DND-41 (cell line): Measurements from ENCODE around the gene HEG1.

Experiments
- ATAC-seq: fragments of 200-7000 bp; cut with Tn5 transposase; 3 replicates; pipeline ENCODE4 v1.9.1; 2021; ENCODE audit warnings: low read depth; ENCODE audit not compliant: insufficient read depth
- DNase-seq: peaks from one replicate; pipeline ENCODE4 v3.0.0-alpha.2; 2020
- H2AFZ ChIP-seq: 2 replicates; pipeline ENCODE4 v1.6.0; 2012; ENCODE audit warnings: low read depth, low read length
- H3K27ac ChIP-seq: 2 replicates; pipeline ENCODE4 v1.5.1; 2012; ENCODE audit warnings: low read length, inconsistent platforms
- H3K27me3 ChIP-seq: fragments of 200-600 bp; sonication (generic); 2 replicates; pipeline ENCODE4 v1.6.0; 2012; ENCODE audit warnings: low read length, mild to moderate bottlenecking, inconsistent platforms; ENCODE audit not compliant: insufficient read depth, poor library complexity
- H3K36me3 ChIP-seq: 2 replicates; pipeline ENCODE4 v1.5.1; 2012; ENCODE audit warnings: low read length, inconsistent platforms; ENCODE audit not compliant: insufficient read depth
- H3K4me1 ChIP-seq: 2 replicates; pipeline ENCODE4 v1.5.1; 2012; ENCODE audit warnings: mild to moderate bottlenecking, low read length; ENCODE audit not compliant: insufficient read depth
- H3K4me2 ChIP-seq: 2 replicates; pipeline ENCODE4 v1.6.0; 2012; ENCODE audit warnings: mild to moderate bottlenecking, moderate library complexity, low read length, inconsistent platforms; ENCODE audit not compliant: insufficient read depth
- H3K4me3 ChIP-seq, 2 experiments: fragments of 200-600 bp in 1 of 2; shearing (Covaris generic) in 1 of 2; 2 replicates each; pipeline ENCODE4 v1.5.1; 2012 to 2016; ENCODE audit warnings: inconsistent platforms in 2 of 2, low read length in 2 of 2, mild to moderate bottlenecking in 2 of 2, low read depth in 1 of 2, moderate library complexity in 1 of 2
- H3K79me2 ChIP-seq: 2 replicates; pipeline ENCODE4 v1.6.0; 2012; ENCODE audit warnings: low read length, inconsistent platforms; ENCODE audit not compliant: insufficient read depth
- H3K9ac ChIP-seq: 2 replicates; pipeline ENCODE4 v1.6.0; 2012; ENCODE audit warnings: low read depth, mild to moderate bottlenecking, inconsistent platforms, low read length, moderate library complexity
- H3K9me3 ChIP-seq: 2 replicates; pipeline ENCODE4 v1.5.1; 2012; ENCODE audit warnings: low read length, moderate library complexity, mild to moderate bottlenecking, inconsistent platforms; ENCODE audit not compliant: insufficient read depth, severe bottlenecking
- H4K20me1 ChIP-seq: 2 replicates; pipeline ENCODE4 v1.6.0; 2012; ENCODE audit warnings: low read length; ENCODE audit not compliant: insufficient read depth
- EZH2 ChIP-seq: IDR thresholded peaks from 3 replicates; pipeline ENCODE4 v1.6.1; 2012; ENCODE audit warnings: borderline replicate concordance, low read depth, mild to moderate bottlenecking, moderate library complexity, low read length, inconsistent platforms; ENCODE audit not compliant: severe bottlenecking
- TF ChIP-seq, protein P1 (sequence below): IDR thresholded peaks from 2 replicates; pipeline ENCODE4 v1.5.1; 2012; ENCODE audit warnings: borderline replicate concordance, low read length, moderate library complexity, mild to moderate bottlenecking; ENCODE audit not compliant: poor library complexity, severe bottlenecking; ENCODE audit errors: extremely low read depth

Gene HEG1

DNA sequence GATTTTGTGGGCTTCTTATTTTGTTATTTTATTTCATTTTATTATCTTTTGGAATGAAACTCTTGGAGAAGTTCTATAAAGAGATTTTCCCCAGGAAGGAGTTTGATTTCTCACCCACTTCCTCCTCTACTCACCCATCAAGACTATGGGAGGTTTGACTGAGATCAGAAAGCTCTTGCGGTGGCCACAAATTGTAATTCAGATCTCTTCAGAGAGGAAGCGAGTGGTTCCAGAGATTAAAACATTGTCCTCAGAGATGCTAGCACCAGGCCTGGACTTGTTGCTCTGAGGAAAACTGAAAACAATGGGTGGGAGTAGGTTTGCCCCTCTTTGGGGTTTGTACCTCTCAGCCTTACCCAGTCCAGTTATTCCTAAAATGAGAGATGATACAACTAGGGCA, 113.2 kb downstream of the HEG1 start:
- Histone ChIP-seq H3K4me2 (no peak overlapping the region), H3K9ac (no peak overlapping the region), H3K4me3 (no peak overlapping the region), H2AFZ (no peak overlapping the region), H3K27me3 (no peaks in the 10 kb centered on the region), H3K9me3 (no peaks in the 10 kb centered on the region), H3K36me3 (no peaks in the 10 kb centered on the region), H3K4me1 (no peaks in the 10 kb centered on the region), H3K79me2 (no peaks in the 10 kb centered on the region), H4K20me1 (no peaks in the 10 kb centered on the region), H3K27ac (no peak overlapping the region)
- ATAC-seq (no peak), DNase-seq (no peak)
- TF ChIP-seq, protein P1, sequence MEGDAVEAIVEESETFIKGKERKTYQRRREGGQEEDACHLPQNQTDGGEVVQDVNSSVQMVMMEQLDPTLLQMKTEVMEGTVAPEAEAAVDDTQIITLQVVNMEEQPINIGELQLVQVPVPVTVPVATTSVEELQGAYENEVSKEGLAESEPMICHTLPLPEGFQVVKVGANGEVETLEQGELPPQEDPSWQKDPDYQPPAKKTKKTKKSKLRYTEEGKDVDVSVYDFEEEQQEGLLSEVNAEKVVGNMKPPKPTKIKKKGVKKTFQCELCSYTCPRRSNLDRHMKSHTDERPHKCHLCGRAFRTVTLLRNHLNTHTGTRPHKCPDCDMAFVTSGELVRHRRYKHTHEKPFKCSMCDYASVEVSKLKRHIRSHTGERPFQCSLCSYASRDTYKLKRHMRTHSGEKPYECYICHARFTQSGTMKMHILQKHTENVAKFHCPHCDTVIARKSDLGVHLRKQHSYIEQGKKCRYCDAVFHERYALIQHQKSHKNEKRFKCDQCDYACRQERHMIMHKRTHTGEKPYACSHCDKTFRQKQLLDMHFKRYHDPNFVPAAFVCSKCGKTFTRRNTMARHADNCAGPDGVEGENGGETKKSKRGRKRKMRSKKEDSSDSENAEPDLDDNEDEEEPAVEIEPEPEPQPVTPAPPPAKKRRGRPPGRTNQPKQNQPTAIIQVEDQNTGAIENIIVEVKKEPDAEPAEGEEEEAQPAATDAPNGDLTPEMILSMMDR: no peak
- no peak for TF ChIP-seq EZH2

DNA sequence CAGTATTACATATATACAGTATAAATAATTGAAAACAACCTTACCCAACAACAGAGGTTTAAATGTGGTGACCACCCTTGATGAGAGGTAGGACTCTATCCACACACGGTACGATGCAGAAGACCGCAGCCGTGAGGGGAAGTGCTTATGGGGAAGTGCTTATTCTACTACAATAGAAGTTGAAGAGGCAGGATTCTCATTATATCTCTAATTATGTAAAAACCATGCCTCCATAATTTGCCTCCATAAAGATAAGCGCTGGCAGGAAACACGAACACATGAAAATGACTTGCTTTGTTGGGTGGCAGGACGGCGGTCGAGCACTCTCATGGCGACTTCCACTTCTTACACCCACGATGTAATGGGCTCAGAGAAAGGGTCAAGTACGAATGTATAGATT, 114.0 kb downstream of the HEG1 start:
- no peak overlapping the region for H3K4me3 ChIP-seq
- no peak for TF ChIP-seq EZH2
- TF ChIP-seq, protein P1: no peak
- H4K20me1 ChIP-seq: no peaks in the 10 kb centered on the region
- no peaks in the 10 kb centered on the region for H3K4me1 ChIP-seq
- no peak for DNase-seq
- no peak overlapping the region for H3K4me2 ChIP-seq
- no peaks in the 10 kb centered on the region for H3K9me3 ChIP-seq
- no peak for ATAC-seq
- H3K36me3 ChIP-seq: no peaks in the 10 kb centered on the region
- H3K9ac ChIP-seq: no peak overlapping the region
- no peaks in the 10 kb centered on the region for H3K79me2 ChIP-seq
- no peaks in the 10 kb centered on the region for H3K27me3 ChIP-seq
- no peak overlapping the region for H3K27ac ChIP-seq
- no peak overlapping the region for H2AFZ ChIP-seq

DNA sequence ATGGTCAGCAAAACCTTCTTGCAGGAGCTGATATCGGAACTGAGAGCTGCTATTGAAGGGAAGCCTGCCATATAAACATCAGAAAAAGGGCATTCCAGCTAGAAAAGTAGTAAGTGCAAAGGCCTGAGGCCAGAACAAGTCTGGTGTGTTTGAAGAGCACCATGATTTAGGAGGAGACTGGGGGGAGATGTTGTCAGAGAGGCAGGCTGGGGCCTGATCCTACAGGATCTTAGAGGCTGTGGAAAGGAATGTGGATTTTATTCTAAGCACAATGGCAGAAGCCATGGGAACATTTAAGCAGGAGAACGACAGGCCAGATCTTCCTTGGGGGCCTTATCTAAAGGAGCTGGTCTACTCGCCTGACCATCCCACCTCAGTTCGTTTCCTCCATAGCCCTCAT, 116.1 kb downstream of the HEG1 start:
- no peak for ATAC-seq
- TF ChIP-seq, protein P1: no peak
- no peaks in the 10 kb centered on the region for H3K27me3 ChIP-seq

DNA sequence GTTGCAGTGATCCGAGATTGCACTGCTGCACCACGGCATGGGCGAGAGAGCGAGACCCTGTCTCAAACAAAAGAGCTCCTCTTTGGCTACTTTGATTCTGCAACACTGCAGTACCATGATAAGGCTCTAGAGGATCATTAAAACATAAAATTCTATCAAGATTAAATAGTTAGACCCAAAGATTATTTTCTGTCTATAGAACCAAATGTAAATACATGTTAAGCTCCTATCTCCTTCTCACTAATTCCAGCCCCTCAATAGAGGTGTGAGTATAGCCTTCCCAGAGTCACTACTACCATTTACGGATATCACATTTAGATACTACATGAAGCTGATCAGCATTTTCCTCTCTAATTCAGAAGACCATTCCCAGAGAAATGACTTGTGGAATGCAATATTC, 116.9 kb downstream of the HEG1 start:
- Histone ChIP-seq H3K27me3 (no peaks in the 10 kb centered on the region), H3K4me3 (no peak overlapping the region), H3K36me3 (no peaks in the 10 kb centered on the region), H4K20me1 (no peaks in the 10 kb centered on the region), H3K79me2 (no peaks in the 10 kb centered on the region), H3K4me1 (no peaks in the 10 kb centered on the region), H3K4me2 (no peak overlapping the region), H3K9ac (no peak overlapping the region), H2AFZ (no peak overlapping the region), H3K9me3 (no peaks in the 10 kb centered on the region), H3K27ac (no peak overlapping the region)
- DNase-seq (no peak), ATAC-seq (no peak)
- TF ChIP-seq EZH2: no peak
- TF ChIP-seq, protein P1: no peak

More for the DNA sequence above, 116.1 kb downstream of the HEG1 start:
- Histone ChIP-seq H3K9ac (no peak overlapping the region), H3K4me1 (no peaks in the 10 kb centered on the region), H3K4me2 (no peak overlapping the region), H3K36me3 (no peaks in the 10 kb centered on the region), H3K4me3 (no peak overlapping the region), H3K9me3 (no peaks in the 10 kb centered on the region), H3K27ac (no peak overlapping the region), H3K79me2 (no peaks in the 10 kb centered on the region), H4K20me1 (no peaks in the 10 kb centered on the region), H2AFZ (no peak overlapping the region)
- no peak for DNase-seq
